Epithelial cell of proximal tubule (primary cell): ENCODE measurements around the gene IFNA16. TPM values are rescaled to one million over a fixed set of nuclear protein-coding genes. Genes with fewer than 3 reads are reported as not detected.
"Not testable (repeated sequence)": the region's sequence is repeated elsewhere in the genome, so short reads cannot be mapped to it uniquely, and the experiment has no call there.

Experiments used
- DNase-seq: peaks from one replicate; pipeline ENCODE4 v3.0.0-alpha.2; 2011; ENCODE audit warnings: low read depth
- H3K4me3 ChIP-seq: 2 replicates; pipeline ENCODE4 v1.5.1; 2011; ENCODE audit warnings: low read depth, mild to moderate bottlenecking, low read length
- total RNA-seq: library from RNA; depleted of rRNA; stranded (reverse); fragments of >200 nt; gene quantifications from 2 replicates; pipeline ENCODE4 v1.2.3, GENCODE V29; 2015
- TF ChIP-seq, protein P1 (sequence below): conservative IDR thresholded peaks from 2 replicates; pipeline ENCODE4 v1.5.1; 2012; ENCODE audit warnings: low read depth, mild to moderate bottlenecking, low read length

The IFNA16 gene
- total RNA-seq, 1 donor from 2014 or later: not detected

DNA sequence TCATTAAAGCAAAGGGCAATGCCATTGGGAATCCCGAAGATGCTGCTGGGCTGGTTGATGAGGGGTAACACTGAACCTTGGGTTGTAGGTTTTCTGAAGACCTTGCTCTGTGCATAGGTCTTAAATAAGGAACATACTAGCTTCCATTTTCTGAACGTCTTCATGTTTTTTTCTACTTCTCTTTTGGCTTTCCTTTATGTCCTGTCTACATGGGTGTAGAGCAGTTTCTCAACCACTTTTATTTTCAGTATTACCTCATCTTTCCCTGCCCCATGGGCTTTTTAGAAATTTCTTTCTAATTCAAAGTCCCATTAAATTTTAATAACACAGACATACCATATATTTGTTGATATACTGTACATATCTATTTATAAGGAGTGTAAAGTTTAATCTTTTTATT, 22.8 kb upstream of the IFNA16 start, which contains the start of gene IFNA14:
IFNA14 (minus strand) TSS at position 95 of the 400 bp plus-strand sequence; CDS start at position 25, 70 bp downstream.
- TF ChIP-seq, protein P1, sequence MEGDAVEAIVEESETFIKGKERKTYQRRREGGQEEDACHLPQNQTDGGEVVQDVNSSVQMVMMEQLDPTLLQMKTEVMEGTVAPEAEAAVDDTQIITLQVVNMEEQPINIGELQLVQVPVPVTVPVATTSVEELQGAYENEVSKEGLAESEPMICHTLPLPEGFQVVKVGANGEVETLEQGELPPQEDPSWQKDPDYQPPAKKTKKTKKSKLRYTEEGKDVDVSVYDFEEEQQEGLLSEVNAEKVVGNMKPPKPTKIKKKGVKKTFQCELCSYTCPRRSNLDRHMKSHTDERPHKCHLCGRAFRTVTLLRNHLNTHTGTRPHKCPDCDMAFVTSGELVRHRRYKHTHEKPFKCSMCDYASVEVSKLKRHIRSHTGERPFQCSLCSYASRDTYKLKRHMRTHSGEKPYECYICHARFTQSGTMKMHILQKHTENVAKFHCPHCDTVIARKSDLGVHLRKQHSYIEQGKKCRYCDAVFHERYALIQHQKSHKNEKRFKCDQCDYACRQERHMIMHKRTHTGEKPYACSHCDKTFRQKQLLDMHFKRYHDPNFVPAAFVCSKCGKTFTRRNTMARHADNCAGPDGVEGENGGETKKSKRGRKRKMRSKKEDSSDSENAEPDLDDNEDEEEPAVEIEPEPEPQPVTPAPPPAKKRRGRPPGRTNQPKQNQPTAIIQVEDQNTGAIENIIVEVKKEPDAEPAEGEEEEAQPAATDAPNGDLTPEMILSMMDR: no peak

DNA sequence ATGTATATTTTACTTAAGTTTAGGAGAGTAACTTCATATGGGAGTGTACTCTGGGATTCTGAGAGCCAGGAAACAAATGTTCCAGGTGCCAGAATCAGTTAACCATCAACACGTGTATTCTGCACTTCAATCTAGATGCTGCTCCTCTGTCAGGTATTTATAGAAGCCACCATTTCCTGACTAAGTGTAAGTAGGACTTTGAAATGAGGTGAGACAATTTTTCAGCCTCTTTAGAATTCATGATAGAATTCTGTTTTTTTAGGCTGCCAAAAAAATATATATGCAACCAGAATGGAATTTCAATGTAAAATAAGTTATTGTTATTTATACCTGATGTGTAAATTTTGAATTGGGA, 19.2 kb upstream of the IFNA16 start:
- not testable (repeated sequence) for DNase-seq, H3K4me3 ChIP-seq

More for the DNA sequence above, 22.8 kb upstream of the IFNA16 start, which contains the start of gene IFNA14:
- H3K4me3 ChIP-seq: no peak within 1 kb of the TSS
- DNase-seq: no peak

DNA sequence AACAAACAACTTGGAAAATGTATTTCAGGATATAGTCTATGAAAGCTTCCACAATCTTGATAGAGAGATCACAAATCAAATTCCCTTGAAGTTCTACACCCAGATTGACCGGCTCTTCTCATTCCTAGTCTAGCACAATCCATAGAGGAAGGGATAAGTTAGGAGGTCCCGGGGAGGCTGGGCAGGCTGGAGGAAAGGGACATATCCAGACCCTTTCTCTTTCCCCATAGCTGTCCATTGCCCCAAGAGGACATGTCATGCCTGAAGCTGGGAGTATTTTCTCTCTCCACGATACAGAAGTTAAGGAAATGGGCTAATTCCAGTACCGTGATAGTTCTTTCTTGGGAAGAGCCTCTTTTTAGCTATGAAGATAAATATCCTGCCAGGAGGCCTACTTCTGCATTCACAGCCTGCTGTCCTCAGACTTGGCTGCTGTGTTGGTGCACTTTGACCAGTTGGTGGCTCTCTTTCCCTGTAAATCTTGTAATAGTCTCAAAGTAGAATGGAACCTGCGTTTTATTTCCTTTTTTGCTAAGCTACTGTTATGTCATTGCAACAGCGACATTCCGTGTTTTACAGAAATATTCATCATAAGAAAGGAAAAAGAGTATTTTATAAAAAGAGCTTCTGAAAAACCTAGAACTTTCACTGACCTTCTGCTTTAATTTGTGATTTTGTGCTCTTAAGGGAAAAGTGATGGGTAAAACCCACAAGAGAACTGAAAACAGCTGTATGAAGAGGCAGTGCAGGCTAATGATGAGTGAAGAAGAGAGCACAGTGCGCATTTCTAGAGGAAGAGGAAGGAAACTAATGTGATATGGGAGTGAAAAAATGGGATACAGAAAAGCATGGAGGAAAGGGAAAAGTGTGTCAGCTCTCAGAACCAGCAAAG, 18.6 kb upstream of the IFNA16 start:
- DNase-seq: peak; percentile 6
- H3K4me3 ChIP-seq: not testable (repeated sequence)
- TF ChIP-seq, protein P1: peak; percentile 74

GRCh38 chr9:21234153-21234687, 17.1 kb upstream of the IFNA16 start:
- no peak for DNase-seq
- H3K4me3 ChIP-seq: no peak overlapping the region
- TF ChIP-seq, protein P1: no peak

DNA sequence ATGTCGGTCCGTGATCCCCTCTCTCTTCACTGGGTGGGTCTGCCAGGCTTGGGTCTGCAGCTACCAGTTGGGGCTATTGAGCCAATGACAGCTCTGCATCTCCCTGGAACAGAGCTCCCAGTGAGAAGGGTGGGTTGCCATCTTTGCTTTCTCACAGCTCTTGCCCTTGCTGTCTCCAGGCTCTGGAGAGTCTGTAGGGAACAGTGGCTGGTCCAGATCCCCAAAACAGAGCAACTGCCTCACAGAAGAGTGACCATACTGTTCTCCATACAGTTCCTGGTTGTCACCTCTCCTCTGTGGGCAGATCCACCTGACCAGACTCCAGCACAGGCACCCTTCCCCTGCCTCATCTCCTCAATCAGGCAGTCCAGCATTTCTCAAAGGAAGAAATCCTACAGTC, 16.1 kb upstream of the IFNA16 start:
- H3K4me3 ChIP-seq: no peak overlapping the region
- no peak for DNase-seq
- TF ChIP-seq, protein P1: no peak

DNA sequence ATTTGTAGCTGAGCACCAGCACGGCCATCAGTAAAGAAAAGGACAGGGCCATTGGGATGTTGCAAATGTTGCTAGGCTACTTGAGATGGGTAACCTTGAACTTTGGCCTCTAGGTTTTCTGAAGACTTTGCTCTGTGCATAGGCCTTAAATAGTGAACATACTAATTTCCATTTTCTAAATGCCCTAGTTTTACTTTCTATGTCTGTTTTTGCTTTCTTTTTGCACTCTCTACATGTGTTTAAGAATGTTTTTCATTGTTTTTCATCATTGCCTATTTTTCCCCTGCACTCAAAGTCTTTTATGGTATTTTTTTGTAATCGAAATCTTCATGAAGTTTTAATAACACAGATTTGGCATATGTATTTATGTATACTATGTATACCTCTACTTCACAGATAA, 11.0 kb upstream of the IFNA16 start, which contains the start of gene IFNA17:
IFNA17 (minus strand) TSS at position 101 of the 400 bp plus-strand sequence; CDS start at position 52, 49 bp downstream.
- no peak for DNase-seq
- TF ChIP-seq, protein P1: no peak
- no peak within 1 kb of the TSS for H3K4me3 ChIP-seq

- not testable (repeated sequence) for DNase-seq
Observed at GRCh38 chr9:21213411-21214326, 3.4 kb downstream of the IFNA16 start.

GRCh38 chr9:21212160-21212559, 5.0 kb downstream of the IFNA16 start:
- not testable (repeated sequence) for H3K4me3 ChIP-seq, DNase-seq

More at GRCh38 chr9:21213411-21214326, 3.4 kb downstream of the IFNA16 start:
- TF ChIP-seq, protein P1: peak; percentile 63
- not testable (repeated sequence) for H3K4me3 ChIP-seq

- H3K4me3 ChIP-seq, DNase-seq: not testable (repeated sequence)
Observed at GRCh38 chr9:21210782-21211181, 6.3 kb downstream of the IFNA16 start.
